Sigmoid colon (tissue), 4 donors: Measurements from ENCODE around the gene CST6.
"Not testable (repeated sequence)": the region's sequence is repeated elsewhere in the genome, so short reads cannot be mapped to it uniquely, and the experiment has no call there.

ENCODE experiments used
- EP300 ChIP-seq, 4 donors: sonication (generic); formaldehyde crosslinking; IDR thresholded peaks; one replicate each; pipeline ENCODE4 v1.6.1; 2017; ENCODE audit warnings: antibody characterized with exemption in 4 of 4
- POLR2A ChIP-seq, 2 donors: fragments of 450-650 bp; IDR thresholded peaks; one replicate each; pipeline ENCODE4 v1.6.1; 2016; ENCODE audit warnings: antibody characterized with exemption in 2 of 2, mild to moderate bottlenecking in 2 of 2, moderate library complexity in 2 of 2

DNA sequence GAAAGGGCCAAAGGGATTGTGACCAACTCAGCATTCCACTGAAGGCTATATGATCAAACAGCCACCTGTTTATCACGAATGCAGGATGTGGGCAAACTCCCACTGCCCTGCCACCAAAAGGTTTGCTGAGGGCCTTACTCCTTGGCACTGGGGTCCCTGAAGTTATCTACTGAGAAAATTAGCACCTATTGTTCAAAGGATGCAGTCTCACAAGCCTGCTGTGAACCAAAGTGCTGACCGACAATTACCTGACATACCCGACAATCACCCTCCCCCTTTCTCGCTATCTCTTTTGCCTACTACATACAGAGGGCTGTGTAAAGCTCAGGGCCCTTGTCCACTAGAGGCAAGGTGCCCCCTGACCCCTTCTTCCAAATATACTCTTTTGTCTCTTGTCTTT lies 1.8 kb upstream of the CST6 start:
- not testable (repeated sequence) for TF ChIP-seq EP300, POLR2A (IDR thresholded peaks at IDR 0.05)
